HG03439 (cell line): ENCODE measurements around the gene GSTT4.
"Not testable (repeated sequence)": the region's sequence is repeated elsewhere in the genome, so short reads cannot be mapped to it uniquely, and the experiment has no call there.

Source experiments
- ATAC-seq: cut with Tn5 transposase; IDR thresholded peaks from one replicate; pipeline ENCODE4 v1.9.1; 2021; ENCODE audit warnings: mild to moderate bottlenecking, moderate library complexity; ENCODE audit not compliant: unreplicated experiment

GSTT4 gene

GRCh38 chr22:23954193-23954990 lies 50.9 kb downstream of the GSTT4 start:
- not testable (repeated sequence) for ATAC-seq

- not testable (repeated sequence) for ATAC-seq
These were observed 51.8 kb downstream of the GSTT4 start for GRCh38 chr22:23953485-23953884.

DNA sequence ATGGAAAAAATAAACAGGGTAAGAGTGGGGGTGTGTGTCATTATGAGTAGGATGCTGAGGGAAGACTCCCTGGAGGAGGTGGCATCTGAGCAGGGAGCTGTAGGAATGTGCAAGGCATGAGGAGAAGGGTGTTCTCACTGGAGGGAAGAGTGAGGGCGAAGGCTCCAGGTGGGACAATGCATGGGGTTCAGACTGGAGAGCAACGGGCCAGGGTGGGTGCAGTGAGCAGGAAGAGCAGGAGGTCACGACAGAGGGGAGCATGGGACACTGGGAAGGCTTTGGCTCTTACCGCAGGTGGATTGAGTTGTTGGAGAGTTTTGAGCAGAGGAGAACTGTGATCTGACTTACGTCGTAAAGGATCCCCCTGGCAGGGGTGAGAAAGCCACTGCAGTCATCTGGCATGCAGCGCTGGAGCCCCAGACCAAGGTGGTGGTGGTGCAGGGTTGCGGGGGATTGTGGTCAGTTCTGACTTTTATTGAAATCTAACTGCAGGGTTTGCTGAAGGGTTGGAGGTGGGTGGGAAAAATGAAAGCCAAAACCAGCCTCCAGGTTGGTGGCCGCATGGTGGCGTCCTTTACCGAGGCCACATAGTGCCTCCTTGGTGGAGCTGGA lies 52.4 kb downstream of the GSTT4 start:
- not testable (repeated sequence) for ATAC-seq

- ATAC-seq = not testable (repeated sequence)
These were observed 53.9 kb downstream of the GSTT4 start for GRCh38 chr22:23951383-23951782.

DNA sequence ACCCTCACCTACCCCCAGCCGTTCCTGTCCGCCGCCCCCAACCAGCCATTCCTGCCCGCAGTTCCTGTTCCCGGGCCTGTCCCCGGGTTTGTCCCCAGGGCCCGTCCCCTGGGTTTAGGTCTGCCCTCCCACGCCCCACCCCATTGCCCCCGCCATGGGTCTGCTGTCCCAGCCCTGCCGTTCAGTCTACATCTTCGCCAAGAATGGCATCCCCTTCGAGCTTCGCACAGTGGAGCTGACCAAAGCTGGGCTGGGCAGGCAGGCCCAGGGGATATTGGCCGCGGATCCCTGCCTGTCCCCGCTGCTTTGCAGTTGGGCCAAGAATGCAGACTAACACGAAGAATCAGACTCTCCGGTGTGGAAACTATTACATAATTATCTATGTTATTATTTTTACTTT lies 55.5 kb downstream of the GSTT4 start:
- not testable (repeated sequence) for ATAC-seq
